ENCODE measurements around the gene SNRNP200.
"Not testable (repeated sequence)": the region's sequence is repeated elsewhere in the genome, so short reads cannot be mapped to it uniquely, and the experiment has no call there.

Gene SNRNP200

DNA sequence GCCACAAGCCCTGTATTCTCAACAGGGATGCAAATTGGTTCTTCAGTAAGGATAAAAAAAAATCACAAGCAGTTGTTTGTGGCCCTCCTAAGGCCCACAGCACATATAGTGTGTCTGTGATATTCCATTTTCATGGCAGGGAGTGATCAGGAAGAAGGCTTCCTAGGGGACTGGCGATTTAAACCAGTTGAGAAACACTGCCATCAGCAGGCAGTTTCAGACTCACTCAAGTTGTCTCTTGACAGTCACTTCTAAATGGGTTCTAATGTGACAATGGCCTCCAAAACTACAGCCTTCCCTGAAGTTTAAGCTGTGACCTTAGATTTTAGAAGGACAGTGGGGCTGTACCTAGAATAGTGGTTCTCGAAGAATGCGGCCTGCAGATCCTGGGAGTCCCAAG lies 33.4 kb downstream of the SNRNP200 start:
- Mint-ChIP-seq H3K36me3 (ENCODE audit: low read depth) (peaks cover 56% of the 10 kb centered on the region), H3K4me1 (peaks cover 22% of the 10 kb centered on the region), H3K4me3 (no peak overlapping the region), H3K27ac (no peak overlapping the region), H3K27me3 (no peaks in the 10 kb centered on the region), H3K9me3 (no peaks in the 10 kb centered on the region)
- ATAC-seq (no peak), DNase-seq (no peak)

GRCh38 chr2:96267159-96267971 lies 38.0 kb downstream of the SNRNP200 start:
- Mint-ChIP-seq H3K4me3 (peak overlapping the region; percentile 99), H3K27ac (peak overlapping the region; percentile 96), H3K27me3 (no peaks in the 10 kb centered on the region), H3K4me1 (peaks cover 43% of the 10 kb centered on the region), H3K9me3 (no peaks in the 10 kb centered on the region), H3K36me3 (ENCODE audit: low read depth) (peaks cover 36% of the 10 kb centered on the region)
- peak; percentile 61 for DNase-seq
- peak; percentile 47 for ATAC-seq

DNA sequence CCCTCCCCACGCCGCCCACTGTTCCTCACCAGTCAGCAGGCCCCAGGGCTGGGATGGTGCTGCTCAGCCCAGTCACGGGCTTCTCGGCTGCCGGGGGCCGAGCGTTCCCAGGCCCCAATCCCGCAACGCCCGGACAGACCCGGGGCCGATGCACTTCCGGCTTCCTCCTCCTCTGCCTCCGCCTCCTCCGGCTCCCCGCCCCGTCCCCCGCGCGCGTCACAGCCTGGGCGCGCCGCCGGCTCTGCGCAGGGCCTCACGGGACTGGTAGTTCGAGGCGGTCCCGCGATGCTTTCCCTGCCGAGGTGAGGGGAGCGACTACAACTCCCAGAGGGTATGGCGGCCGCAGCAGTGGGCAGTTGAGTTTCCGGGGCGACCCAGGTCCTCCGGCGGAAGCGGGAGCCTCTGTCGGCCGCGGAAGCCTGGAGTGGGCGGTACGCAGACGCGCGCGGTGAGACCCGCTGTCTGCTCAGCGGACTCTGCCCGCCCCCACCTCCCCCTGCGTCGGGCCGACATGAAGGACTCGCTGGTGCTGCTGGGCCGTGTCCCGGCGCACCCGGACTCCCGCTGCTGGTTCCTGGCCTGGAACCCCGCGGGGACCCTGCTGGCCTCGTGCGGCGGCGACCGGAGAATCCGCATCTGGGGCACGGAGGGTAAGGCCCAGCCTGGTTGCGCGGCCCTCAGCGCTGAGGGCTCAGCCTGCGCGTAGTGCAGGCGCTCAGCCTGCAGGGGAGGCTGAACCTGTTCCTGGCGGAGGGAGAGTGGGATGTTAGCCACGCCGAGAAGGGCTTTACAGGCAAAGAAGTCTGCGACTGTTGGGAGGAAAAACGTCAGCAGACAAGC lies 39.3 kb downstream of the SNRNP200 start, which contains the start of the genes CIAO1 and TMEM127:
TSS of gene CIAO1 (plus strand) at position 386 of the 840 bp plus-strand sequence. CDS start at position 512, 126 bp downstream.
TSS of gene TMEM127 (minus strand) at position 158 of the 840 bp plus-strand sequence. CDS start 616 bp downstream, outside the sequence.
- H3K36me3 Mint-ChIP-seq (ENCODE audit: low read depth) = peaks cover 31% of the 10 kb centered on the region
- H3K4me3 Mint-ChIP-seq = peak within 1 kb of the TSS; percentile 99
- H3K27ac Mint-ChIP-seq = peak within 1 kb of the TSS; percentile 96
- no peaks in the 10 kb centered on the region for H3K27me3 Mint-ChIP-seq
- H3K9me3 Mint-ChIP-seq = no peaks in the 10 kb centered on the region
- H3K4me1 Mint-ChIP-seq = peaks cover 46% of the 10 kb centered on the region
- ATAC-seq = peak; percentile 94
- DNase-seq = peak; percentile 97

- DNase-seq (peak; percentile 50), ATAC-seq (peak; percentile 4)
- Mint-ChIP-seq H3K4me3 (peak overlapping the region; percentile 99), H3K27me3 (no peaks in the 10 kb centered on the region), H3K27ac (peak overlapping the region; percentile 42), H3K36me3 (ENCODE audit: low read depth) (peaks cover 31% of the 10 kb centered on the region), H3K9me3 (no peaks in the 10 kb centered on the region), H3K4me1 (peaks cover 52% of the 10 kb centered on the region)
Observed at GRCh38 chr2:96265349-96265839, 40.0 kb downstream of the SNRNP200 start.

DNA sequence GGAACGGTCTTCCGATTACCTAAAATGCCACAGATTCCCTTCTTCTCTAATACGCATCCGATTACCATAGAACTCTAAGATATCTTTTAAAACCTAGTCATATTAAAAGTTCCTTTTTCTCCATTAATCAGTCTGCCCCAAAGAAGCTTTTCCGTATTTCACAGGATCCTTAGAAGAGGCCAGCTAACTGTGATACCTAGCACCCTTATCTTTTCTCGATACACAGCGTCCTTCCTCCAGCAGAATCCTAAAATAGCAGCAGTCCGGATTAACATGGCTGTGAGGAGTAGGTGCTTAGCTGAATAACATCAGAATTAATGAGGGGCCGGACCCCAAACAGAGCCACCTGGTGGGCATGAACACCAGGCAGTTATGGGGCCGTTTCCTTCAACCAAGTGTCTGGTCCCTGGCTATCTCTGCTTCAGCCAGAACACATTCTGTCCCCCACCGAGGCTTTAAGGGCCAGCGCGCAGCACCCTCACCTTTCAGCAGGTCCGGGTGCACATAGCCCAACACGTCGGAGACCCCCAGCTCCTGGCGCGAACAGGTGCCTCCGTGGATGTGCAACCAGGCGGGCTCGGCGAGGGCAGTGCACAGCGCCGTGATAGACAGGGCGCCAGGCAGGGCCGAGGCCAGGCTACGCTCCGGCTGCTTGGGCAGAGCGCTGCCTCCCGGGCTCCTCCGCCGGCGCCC lies 40.5 kb downstream of the SNRNP200 start:
- Mint-ChIP-seq H3K4me1 (peaks cover 57% of the 10 kb centered on the region), H3K27me3 (no peaks in the 10 kb centered on the region), H3K36me3 (ENCODE audit: low read depth) (peaks cover 29% of the 10 kb centered on the region), H3K4me3 (peak overlapping the region; percentile 99), H3K27ac (peak overlapping the region; percentile 63), H3K9me3 (no peaks in the 10 kb centered on the region)
- DNase-seq (peak; percentile 38), ATAC-seq (no peak)

GRCh38 chr2:96264086-96264485 lies 41.3 kb downstream of the SNRNP200 start:
- H3K4me1 Mint-ChIP-seq = peaks cover 65% of the 10 kb centered on the region
- peaks cover 25% of the 10 kb centered on the region for H3K36me3 Mint-ChIP-seq (ENCODE audit: low read depth)
- peak overlapping the region; percentile 63 for H3K27ac Mint-ChIP-seq
- H3K4me3 Mint-ChIP-seq = peak overlapping the region; percentile 99
- H3K9me3 Mint-ChIP-seq = no peaks in the 10 kb centered on the region
- H3K27me3 Mint-ChIP-seq = no peaks in the 10 kb centered on the region
- DNase-seq (no peak), ATAC-seq (no peak)

DNA sequence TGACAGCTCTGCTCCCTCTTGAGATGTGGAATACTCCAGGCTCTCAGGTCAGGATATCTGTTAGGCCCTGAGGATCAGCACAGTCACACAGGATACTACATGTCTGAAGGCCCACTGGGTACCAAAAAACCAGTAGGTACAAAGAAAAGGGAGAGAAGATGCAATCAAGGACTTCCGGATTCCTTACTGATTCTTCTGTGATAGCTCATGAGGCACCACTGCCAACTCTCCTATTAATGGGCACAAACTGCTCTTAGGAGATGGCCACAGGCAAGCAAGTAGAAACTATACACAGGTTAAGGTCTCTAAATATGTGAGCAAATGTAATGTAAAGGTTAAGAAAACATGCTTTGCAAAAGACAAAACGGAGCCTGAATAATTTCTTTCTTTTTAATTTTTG lies 43.0 kb downstream of the SNRNP200 start:
- no peak overlapping the region for H3K4me3 Mint-ChIP-seq
- peaks cover 10% of the 10 kb centered on the region for H3K36me3 Mint-ChIP-seq (ENCODE audit: low read depth)
- ATAC-seq = no peak
- H3K4me1 Mint-ChIP-seq = peaks cover 63% of the 10 kb centered on the region
- DNase-seq = no peak
- H3K27me3 Mint-ChIP-seq = no peaks in the 10 kb centered on the region
- no peak overlapping the region for H3K27ac Mint-ChIP-seq
- no peaks in the 10 kb centered on the region for H3K9me3 Mint-ChIP-seq

- H3K27ac Mint-ChIP-seq = peak overlapping the region; percentile 33
- no peaks in the 10 kb centered on the region for H3K27me3 Mint-ChIP-seq
- no peaks in the 10 kb centered on the region for H3K9me3 Mint-ChIP-seq
- ATAC-seq (no peak), DNase-seq (no peak)
- H3K4me3 Mint-ChIP-seq = no peak overlapping the region
- H3K4me1 Mint-ChIP-seq = peaks cover 63% of the 10 kb centered on the region
- peaks cover 8% of the 10 kb centered on the region for H3K36me3 Mint-ChIP-seq (ENCODE audit: low read depth)
Observed at GRCh38 chr2:96261328-96262003, 43.9 kb downstream of the SNRNP200 start.

DNA sequence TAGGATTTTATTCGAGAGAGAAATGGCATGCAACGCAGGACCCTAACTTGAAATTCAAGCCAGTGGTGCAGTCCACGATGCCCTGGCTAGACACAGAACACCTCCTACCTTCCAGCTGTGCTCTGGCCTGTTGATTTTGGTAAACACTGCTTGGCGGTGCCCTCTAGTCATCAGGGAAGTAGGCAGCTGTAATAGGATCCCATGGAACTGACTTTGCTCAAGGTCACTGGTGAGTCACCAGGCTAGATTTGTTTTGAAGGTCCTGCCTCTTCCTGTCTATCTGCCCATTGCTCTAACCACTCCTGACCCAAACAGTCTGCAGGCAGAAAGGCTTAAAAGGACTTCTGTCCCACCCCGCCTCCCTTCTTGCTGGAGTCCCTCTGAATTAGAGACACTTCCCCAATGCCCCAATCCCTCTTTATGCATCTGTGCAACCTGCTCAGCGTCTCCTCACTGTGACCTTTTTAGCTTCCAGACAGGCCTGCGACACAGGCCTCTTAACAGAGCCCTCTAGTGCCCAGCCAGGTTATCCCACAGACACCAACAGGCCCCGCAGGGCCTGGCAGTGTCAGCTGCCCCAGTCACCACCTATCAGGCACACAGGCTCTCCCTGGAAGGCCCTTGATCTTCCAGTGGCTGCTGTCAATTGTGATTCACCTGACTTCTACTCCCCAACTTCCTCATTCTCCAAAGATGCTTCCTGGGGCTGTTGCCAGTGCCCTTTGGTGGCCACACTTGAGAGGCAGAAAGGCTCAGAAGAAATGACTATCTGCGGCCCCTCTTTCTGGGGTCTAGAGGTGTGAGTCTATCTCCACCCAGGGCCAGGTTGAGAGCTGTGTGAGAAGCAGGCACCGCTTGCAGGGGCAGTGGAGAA lies 44.7 kb downstream of the SNRNP200 start:
- Mint-ChIP-seq H3K27ac (peak overlapping the region; percentile 33), H3K36me3 (ENCODE audit: low read depth) (peaks cover 13% of the 10 kb centered on the region), H3K4me1 (peaks cover 67% of the 10 kb centered on the region), H3K27me3 (no peaks in the 10 kb centered on the region), H3K9me3 (no peaks in the 10 kb centered on the region), H3K4me3 (no peak overlapping the region)
- peak; percentile 40 for DNase-seq
- ATAC-seq = peak; percentile 72

- H3K27ac Mint-ChIP-seq = peak overlapping the region; percentile 46
- H3K4me3 Mint-ChIP-seq = no peak overlapping the region
- peaks cover 71% of the 10 kb centered on the region for H3K4me1 Mint-ChIP-seq
- no peak for DNase-seq
- no peaks in the 10 kb centered on the region for H3K9me3 Mint-ChIP-seq
- ATAC-seq = no peak
- peaks cover 19% of the 10 kb centered on the region for H3K36me3 Mint-ChIP-seq (ENCODE audit: low read depth)
- H3K27me3 Mint-ChIP-seq = no peaks in the 10 kb centered on the region
Observed at GRCh38 chr2:96259497-96259921, 45.8 kb downstream of the SNRNP200 start.

GRCh38 chr2:96258166-96259022 lies 47.0 kb downstream of the SNRNP200 start:
- Mint-ChIP-seq H3K27me3 (no peaks in the 10 kb centered on the region), H3K9me3 (no peaks in the 10 kb centered on the region), H3K27ac (no peak overlapping the region), H3K36me3 (ENCODE audit: low read depth) (peaks cover 18% of the 10 kb centered on the region), H3K4me3 (no peak overlapping the region), H3K4me1 (peaks cover 60% of the 10 kb centered on the region)
- no peak for ATAC-seq
- no peak for DNase-seq

DNA sequence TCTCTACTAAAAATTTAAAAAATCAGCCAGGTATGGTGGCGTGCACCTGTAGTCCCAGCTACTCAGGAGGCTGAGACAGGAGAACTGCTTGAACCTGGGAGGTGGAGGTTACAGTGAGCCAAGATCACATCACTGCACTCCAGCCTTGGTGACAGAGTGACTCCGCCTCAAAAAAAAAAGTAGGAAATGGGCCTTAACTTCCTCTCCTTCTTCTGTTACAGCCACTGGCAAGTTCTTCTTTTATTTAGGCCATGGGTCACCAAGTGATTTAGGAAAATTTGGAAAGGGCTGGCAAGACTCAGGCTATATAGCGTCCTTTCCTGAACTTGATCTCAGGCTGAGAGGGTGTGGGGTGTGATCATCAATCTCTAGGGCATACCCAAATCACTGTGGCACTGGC lies 47.6 kb downstream of the SNRNP200 start:
- Mint-ChIP-seq H3K4me1 (peaks cover 57% of the 10 kb centered on the region), H3K36me3 (ENCODE audit: low read depth) (peaks cover 18% of the 10 kb centered on the region)
- DNase-seq, H3K27me3 Mint-ChIP-seq, H3K9me3 Mint-ChIP-seq, H3K27ac Mint-ChIP-seq, H3K4me3 Mint-ChIP-seq, ATAC-seq: not testable (repeated sequence)
